Measurements from ENCODE around the gene PCBP1.
A peak's percentile ranks its signal among the peaks of the same experiment; 100 is the strongest.
"Not testable (repeated sequence)": the region's sequence is repeated elsewhere in the genome, so short reads cannot be mapped to it uniquely, and the experiment has no call there.

Gene PCBP1

DNA sequence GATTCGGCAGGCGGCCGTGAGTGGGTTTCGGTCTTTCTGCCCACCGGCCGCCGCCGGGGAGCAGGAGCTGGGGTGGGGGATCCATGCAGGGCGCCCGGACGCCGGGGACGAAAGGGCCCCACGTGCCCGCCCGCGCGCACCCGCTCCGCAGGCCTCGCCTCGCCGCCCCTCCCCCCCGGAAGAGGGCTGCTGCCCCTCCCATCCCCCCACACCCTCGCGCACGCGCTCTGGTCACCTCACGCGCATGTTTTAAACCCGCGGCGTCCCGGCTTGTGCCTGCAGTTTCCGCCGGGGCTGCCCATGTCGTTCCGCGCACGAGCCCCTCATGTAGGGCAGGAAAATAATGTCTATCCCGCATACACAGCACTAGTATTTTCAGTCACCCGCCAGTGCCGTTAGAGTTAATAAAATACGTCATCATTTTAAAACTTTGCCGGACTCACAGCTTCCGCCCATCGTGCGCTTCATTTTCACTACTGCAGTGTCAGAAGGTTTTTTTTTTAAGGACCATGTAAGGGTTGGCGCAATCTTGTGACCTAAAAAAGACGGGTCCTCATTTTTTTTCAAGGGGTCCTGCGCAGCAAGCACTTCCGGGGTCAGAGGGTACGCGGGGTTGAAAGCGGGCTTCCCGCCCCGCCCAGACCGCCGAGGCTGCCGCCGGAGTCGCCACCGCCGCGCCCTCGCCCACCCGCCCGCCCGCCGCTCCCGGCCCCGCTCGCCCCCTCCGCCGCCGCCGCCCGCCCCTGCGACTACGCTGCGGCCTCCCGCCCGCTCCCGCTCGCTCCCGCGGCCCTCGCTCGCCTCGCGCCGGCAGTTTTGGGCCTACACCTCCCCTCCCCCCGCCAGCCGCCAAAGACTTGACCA, at the start of gene PCBP1:
Gene PCBP1 (plus strand): TSS at position 640 of the 864 bp plus-strand sequence. CDS start 267 bp downstream, outside the sequence.
- DNase-seq (ENCODE audit: low read depth in 2 of 2): peak; percentile 97 to 99

GRCh38 chr2:70039366-70039765, 47.9 kb upstream of the PCBP1 start:
- no peak for DNase-seq (ENCODE audit: low read depth in 2 of 2)

- no peak for DNase-seq (ENCODE audit: low read depth in 2 of 2)
Observed at GRCh38 chr2:70041663-70042062, 45.6 kb upstream of the PCBP1 start.

- DNase-seq (ENCODE audit: low read depth in 2 of 2): no peak
Observed at GRCh38 chr2:70042246-70042645, 45.0 kb upstream of the PCBP1 start.

GRCh38 chr2:70043252-70043875, 43.9 kb upstream of the PCBP1 start:
- no peak for DNase-seq (ENCODE audit: low read depth in 2 of 2)

DNA sequence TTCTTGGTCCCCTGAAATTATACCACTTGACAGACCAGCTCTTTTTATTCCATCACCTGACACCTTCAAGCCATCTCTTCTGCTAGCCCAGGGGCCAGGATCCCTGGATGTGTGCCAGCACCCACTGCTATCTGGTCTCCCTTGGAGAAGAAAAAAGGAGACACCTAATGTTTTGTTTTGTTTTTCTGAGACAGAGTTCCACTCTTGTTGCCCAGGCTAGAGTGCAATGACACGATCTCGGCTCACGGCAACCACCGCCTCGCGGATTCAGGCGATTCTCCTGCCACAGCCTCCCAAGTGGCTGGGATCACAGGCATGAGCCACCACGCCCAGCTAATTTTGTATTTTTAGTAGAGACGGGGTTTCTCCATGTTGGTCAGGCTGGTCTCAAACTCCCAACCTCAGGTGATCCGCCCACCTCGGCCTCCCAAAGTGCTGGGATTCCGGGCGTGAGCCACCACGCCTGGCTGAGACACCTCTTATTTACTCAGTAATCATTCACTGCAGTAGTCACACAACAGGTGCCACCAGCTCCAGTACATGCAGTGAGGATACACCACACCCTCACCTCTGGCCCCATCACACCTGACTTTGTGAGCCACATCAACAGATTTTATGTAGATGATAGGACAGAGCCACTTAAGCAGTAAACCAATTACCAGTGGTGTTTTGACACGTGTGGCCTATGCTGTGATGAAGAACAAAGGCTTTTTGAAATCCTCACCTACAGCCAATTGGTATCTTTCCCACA, 42.8 kb upstream of the PCBP1 start:
- DNase-seq (ENCODE audit: low read depth in 2 of 2): no peak

DNA sequence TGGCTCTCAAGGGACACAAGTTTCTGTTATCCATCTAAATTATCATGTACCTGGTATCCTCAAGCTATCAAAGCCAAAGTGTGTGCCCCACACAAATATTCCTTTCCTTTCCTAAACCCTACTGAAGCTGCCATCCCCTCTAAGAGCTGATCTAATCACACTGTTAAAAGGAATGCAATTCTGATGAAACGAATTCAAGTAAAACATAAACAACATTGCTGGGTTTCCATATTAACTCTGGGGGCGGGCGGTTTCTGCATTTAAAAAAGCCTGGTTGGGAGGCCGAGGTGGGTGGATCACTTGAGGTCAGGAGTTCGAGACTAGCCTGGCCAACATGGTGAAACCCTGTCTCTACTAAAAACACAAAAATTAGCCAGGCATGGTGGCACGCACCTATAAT, 41.9 kb upstream of the PCBP1 start:
- DNase-seq (ENCODE audit: low read depth in 2 of 2): no peak

- DNase-seq (ENCODE audit: low read depth in 2 of 2): no peak
Observed at GRCh38 chr2:70045932-70046331, 41.3 kb upstream of the PCBP1 start.

DNA sequence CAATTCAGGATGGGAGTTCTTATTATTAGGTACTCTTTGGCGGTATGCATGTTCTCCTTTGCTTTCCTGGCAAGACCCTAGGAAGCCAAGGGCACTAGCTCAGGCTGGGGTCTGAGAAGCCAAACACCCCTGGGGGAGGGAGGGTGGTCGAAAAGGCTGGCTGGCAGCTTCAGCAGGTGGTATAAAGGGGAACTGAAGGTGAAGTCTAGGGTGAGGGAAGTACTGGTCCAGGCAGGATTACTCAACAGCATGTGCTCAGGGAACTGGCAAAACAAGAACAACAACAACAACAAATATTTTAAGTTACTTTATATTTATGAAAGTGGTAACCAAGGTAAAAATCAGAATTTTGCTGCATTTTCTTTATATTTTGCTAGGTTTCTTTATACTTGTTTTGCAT, 40.7 kb upstream of the PCBP1 start:
- no peak for DNase-seq (ENCODE audit: low read depth in 2 of 2)

DNA sequence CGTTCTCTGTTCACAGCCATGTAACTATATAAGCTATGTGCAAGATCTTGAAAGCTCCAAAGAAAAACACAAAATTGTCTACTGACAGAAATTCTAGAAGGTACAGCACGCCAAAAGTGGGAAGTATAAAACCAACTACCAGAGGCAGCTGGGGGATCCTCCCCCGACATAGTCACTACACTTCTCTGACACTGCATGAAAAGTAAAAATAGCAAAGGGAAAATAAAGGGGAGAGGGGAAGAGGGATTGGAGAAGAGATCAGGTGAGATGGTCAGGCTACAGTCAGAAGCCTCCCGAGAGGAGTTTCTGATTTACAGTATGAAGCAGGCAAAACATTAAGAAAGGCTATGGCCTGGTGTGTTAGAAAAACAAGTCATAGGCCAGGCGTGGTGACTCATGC, 39.8 kb upstream of the PCBP1 start:
- DNase-seq (ENCODE audit: low read depth in 2 of 2): no peak

DNA sequence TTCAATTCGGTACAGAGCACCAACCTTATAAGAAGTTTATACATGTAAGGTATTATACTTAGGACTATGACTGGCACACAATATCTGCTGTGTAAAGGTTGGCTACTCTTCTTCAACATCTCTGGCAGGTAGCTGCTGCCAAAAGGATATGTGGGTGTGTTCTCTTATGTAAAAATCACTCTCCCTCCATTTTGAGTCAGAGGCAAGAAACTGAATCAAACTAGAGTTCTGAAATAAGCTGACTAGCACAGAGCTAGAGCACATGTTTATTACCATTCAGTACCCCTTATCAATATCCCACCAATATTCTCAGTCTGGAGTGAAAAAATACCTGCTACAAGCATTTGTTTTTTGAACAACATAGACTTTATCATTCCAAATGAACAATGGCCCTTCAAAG, 38.0 kb upstream of the PCBP1 start:
- no peak for DNase-seq (ENCODE audit: low read depth in 2 of 2)

- no peak for DNase-seq (ENCODE audit: low read depth in 2 of 2)
Observed at GRCh38 chr2:70050631-70051425, 36.4 kb upstream of the PCBP1 start.

- not testable (repeated sequence) for DNase-seq (ENCODE audit: low read depth in 2 of 2)
Observed at GRCh38 chr2:70055259-70055658, 32.0 kb upstream of the PCBP1 start.

- no peak for DNase-seq (ENCODE audit: low read depth in 2 of 2)
Observed at GRCh38 chr2:70061317-70061716, 26.0 kb upstream of the PCBP1 start.

- no peak for DNase-seq (ENCODE audit: low read depth in 2 of 2)
Observed at GRCh38 chr2:70062270-70062669, 25.0 kb upstream of the PCBP1 start.

DNA sequence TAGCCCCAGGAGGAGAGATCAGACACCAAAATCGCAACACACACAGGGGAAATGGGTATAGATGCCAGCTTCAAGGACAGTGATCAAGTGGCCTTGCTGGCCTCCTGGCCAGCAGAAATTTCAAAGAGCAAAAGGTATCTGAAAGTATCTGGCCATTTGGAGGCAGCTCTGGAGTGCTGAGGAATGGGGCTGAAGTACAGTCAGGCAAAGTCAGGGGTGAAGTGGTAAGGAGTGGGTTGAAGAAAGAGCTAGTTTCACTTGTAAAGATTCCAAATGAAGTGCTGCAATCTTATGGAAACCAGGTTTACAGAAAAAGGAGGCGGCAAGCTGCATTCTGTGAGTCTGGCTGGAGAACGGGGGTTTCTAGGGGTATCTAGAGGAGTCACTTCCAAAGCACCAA, 19.2 kb upstream of the PCBP1 start:
- DNase-seq (ENCODE audit: low read depth in 2 of 2): no peak

GRCh38 chr2:70069049-70069448, 18.2 kb upstream of the PCBP1 start:
- peak; percentile 43 to 66 for DNase-seq (ENCODE audit: low read depth in 2 of 2)

DNA sequence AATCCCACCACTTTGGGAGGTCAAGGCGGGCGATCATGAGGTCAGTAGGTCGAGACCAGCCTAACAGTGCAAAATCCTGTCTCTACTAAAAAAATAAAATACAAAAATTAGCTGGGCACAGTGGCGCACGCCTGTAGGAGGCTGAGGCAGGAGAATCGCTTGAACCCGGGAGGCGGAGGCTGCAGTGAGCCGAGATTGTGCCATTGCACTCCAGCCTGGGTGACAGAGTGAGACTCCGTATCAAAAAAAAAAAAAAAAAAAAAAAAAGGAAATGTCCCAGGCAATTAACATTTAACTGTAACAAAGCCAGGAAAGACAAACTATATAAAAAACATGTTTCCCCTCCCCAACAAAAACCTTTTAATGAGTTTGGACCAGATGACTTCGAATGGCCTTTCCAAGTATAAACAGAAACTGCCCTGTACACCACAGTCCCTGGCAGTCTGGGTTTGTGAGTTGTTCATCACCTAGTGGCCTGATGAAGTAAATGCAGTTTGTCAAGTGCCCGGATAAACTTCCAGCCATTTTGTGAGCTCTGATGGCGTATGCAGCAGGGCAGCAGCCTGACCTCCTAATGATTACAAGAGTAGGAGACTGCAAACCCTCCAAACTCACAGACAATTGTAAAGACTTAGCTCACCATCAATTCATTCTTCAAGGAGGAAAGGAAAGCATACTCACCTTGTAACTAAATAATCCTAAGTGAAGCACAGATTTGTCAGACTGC, 16.6 kb upstream of the PCBP1 start:
- DNase-seq (ENCODE audit: low read depth in 2 of 2): no peak

DNA sequence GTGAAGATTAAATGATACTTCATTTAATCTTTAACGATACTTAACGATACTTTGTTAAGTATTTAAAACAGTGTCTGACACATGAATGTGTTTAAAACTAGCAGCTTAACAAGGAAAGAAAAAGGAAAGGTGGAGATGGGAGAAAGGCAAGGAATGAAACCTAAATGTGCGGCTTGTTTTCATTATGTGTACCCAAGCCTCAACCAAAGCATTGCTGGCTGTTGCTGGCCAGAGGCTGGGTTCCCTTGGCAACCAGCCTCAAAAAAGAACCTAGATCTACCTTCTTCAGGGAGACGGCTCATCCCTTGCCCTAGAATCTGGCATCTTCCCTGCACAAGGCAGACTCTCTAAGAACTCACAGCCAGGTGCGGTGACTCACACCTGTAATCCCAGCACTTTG, 13.8 kb upstream of the PCBP1 start:
- no peak for DNase-seq (ENCODE audit: low read depth in 2 of 2)

DNA sequence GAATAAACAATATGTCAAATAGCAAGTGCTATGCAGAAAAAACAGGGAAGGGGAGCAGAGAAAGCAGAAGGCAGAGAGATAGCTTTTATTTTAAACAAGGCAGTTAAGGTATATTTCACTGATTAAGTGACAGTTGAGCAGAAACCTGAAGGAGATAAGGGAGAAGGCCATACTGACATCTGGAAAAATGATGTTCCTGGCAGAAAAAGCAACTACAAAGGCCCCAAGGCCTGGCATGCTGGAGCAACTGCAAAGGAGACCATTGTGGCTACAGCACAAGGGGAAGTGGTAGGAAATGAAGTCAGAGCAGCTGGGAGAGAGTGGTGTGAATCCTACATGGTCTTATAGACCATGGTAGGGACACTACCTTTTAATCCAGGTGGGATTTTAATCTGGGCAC, 8.9 kb upstream of the PCBP1 start:
- DNase-seq (ENCODE audit: low read depth in 2 of 2): no peak

DNA sequence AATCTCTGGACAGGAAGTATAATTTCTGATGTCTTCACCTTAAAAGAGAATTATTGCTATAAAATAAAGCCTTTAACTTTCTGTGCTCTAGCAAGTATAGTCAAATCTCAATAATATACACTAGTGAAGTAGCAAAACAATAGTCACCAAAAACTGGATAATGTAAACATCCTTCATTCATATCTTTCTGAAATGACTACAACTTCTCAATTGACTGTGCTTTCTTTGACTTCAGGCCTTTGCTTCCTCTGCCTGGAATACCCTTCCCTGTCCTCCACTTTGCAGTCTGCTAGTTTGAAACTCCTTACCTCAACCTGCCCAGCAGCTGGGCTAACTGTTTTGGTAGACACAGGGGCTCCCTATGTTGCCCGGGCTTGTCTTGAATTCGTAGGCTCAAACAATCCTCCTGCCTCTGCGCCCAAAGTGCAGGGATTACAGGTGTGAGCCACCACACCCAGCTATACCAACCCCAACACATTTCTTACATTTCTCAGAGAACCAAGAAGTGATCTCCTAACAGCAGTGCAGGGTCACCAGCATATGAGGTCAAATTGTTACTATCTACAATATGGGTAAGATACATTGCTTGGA, 6.6 kb upstream of the PCBP1 start:
- no peak for DNase-seq (ENCODE audit: low read depth in 2 of 2)

All from activated CD4-positive, alpha-beta T cell treated with anti-CD3 and anti-CD28 coated beads for 24 hours (primary cell).